ENCODE results near the gene FLT1. TPM values are rescaled to one million over a fixed set of nuclear protein-coding genes. Genes with fewer than 3 reads are reported as not detected.

Gene FLT1
- total RNA-seq, 1 donor from 2014 or later, result 0.81 TPM

DNA sequence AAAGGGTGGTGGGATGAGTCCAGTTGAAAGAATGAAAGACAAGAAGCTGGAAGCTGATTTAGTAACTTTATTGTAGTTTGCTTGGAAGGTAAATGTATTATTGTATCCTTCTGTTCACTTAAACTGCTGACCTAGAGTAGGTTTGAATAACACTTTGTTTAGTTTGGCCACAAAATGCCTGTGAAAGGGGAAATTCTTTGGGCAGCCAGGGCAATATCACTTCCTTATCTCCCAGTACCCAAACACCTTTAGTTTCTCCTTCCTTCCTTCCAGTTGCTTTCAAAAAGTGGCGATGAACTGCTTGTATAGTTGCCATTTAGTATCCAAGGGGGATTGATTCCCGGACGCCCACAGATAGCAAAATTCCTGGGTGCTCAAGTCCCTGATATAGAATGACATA, 236.5 kb downstream of the FLT1 start:
- DNase-seq (ENCODE audit: low spot score, unreplicated experiment), result no peak
- H3K4me1 Mint-ChIP-seq (ENCODE audit: low read depth), result peaks cover 10% of the 10 kb centered on the region
- TF ChIP-seq, protein P1, sequence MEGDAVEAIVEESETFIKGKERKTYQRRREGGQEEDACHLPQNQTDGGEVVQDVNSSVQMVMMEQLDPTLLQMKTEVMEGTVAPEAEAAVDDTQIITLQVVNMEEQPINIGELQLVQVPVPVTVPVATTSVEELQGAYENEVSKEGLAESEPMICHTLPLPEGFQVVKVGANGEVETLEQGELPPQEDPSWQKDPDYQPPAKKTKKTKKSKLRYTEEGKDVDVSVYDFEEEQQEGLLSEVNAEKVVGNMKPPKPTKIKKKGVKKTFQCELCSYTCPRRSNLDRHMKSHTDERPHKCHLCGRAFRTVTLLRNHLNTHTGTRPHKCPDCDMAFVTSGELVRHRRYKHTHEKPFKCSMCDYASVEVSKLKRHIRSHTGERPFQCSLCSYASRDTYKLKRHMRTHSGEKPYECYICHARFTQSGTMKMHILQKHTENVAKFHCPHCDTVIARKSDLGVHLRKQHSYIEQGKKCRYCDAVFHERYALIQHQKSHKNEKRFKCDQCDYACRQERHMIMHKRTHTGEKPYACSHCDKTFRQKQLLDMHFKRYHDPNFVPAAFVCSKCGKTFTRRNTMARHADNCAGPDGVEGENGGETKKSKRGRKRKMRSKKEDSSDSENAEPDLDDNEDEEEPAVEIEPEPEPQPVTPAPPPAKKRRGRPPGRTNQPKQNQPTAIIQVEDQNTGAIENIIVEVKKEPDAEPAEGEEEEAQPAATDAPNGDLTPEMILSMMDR (IDR thresholded peaks at IDR 0.05; ENCODE audit: unreplicated experiment), result no peak
- H3K4me3 Mint-ChIP-seq (ENCODE audit: low read depth), result no peak overlapping the region
- peaks cover 7% of the 10 kb centered on the region for H3K9me3 Mint-ChIP-seq (ENCODE audit: low read depth)
- H3K36me3 Mint-ChIP-seq (ENCODE audit: insufficient read depth), result peaks cover 27% of the 10 kb centered on the region
- no peaks in the 10 kb centered on the region for H3K27me3 Mint-ChIP-seq
- H3K27ac Mint-ChIP-seq, result peak overlapping the region; percentile 68

DNA sequence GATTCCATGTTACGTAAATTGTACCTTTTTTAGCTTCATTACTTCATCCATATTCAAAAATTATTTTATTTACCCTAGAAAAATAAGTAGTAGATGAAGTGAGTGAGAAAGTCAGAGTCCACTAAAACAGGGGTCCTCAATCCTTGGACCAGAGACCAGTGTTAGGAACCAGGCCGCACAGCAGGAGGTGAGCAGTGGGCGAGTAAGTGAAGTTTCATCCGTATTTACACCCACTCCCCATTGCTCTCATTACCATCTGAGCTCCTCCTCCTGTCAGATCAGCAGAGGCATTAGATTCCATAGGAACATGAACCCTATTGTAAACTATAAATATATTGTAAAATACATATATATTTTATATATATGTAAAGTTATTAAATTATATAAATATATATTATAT, 237.6 kb downstream of the FLT1 start:
- DNase-seq (ENCODE audit: low spot score, unreplicated experiment), result no peak
- Mint-ChIP-seq H3K9me3 (ENCODE audit: low read depth) (peaks cover 4% of the 10 kb centered on the region), H3K27me3 (no peaks in the 10 kb centered on the region), H3K36me3 (ENCODE audit: insufficient read depth) (peaks cover 21% of the 10 kb centered on the region), H3K27ac (no peak overlapping the region), H3K4me3 (ENCODE audit: low read depth) (no peak overlapping the region), H3K4me1 (ENCODE audit: low read depth) (peaks cover 10% of the 10 kb centered on the region)
- TF ChIP-seq, protein P1 (IDR thresholded peaks at IDR 0.05; ENCODE audit: unreplicated experiment), result no peak

DNA sequence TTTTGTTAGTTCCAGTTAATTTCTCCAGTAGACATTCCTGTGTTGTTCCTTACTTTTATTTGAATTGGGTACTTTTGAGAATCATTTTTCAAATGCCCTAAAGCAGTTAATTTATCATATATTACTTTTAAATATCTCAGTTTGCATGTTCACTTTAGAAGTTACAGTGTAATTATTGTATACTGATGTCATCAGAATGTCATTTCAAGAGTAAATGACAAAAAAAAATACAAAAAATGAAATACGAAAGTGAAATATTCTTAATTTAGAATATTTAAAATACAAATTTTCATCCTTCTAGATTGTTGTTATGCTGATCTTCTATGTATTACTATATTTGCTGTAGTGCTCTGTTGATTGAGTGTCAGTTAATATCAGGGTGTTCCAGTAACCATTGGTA, 242.4 kb downstream of the FLT1 start:
- Mint-ChIP-seq H3K9me3 (ENCODE audit: low read depth) (peaks cover 4% of the 10 kb centered on the region), H3K36me3 (ENCODE audit: insufficient read depth) (peaks cover 25% of the 10 kb centered on the region)
- TF ChIP-seq, protein P1 (IDR thresholded peaks at IDR 0.05; ENCODE audit: unreplicated experiment), result no peak

DNA sequence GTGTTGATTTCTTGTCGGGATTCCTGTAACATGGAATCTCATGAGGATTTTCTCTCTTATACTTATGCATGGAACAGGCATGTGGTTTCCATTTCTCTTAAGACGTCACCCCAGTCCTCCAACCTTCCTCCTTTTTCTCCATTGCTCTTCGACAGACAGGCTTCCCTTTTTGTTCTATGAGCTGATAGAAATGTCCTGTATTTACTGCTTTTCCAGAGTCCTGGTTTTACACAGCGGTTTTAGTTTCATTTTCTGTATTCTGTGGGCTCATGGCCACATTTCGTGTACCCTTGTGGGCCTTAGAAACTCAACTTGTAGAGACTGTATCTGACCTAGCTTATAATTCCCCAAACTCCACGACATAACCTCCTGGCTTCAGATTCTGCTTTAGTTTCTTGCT, 243.5 kb downstream of the FLT1 start:
- Mint-ChIP-seq H3K36me3 (ENCODE audit: insufficient read depth) (peaks cover 28% of the 10 kb centered on the region), H3K27ac (no peak overlapping the region), H3K4me1 (ENCODE audit: low read depth) (no peaks in the 10 kb centered on the region), H3K27me3 (no peaks in the 10 kb centered on the region), H3K4me3 (ENCODE audit: low read depth) (no peak overlapping the region), H3K9me3 (ENCODE audit: low read depth) (peaks cover 9% of the 10 kb centered on the region)
- DNase-seq (ENCODE audit: low spot score, unreplicated experiment), result no peak
- TF ChIP-seq, protein P1 (IDR thresholded peaks at IDR 0.05; ENCODE audit: unreplicated experiment), result no peak

More for the DNA sequence above, 242.4 kb downstream of the FLT1 start:
- DNase-seq (ENCODE audit: low spot score, unreplicated experiment), result no peak
- peaks cover 2% of the 10 kb centered on the region for H3K4me1 Mint-ChIP-seq (ENCODE audit: low read depth)
- H3K27ac Mint-ChIP-seq, result no peak overlapping the region
- H3K27me3 Mint-ChIP-seq, result no peaks in the 10 kb centered on the region
- H3K4me3 Mint-ChIP-seq (ENCODE audit: low read depth), result no peak overlapping the region

DNA sequence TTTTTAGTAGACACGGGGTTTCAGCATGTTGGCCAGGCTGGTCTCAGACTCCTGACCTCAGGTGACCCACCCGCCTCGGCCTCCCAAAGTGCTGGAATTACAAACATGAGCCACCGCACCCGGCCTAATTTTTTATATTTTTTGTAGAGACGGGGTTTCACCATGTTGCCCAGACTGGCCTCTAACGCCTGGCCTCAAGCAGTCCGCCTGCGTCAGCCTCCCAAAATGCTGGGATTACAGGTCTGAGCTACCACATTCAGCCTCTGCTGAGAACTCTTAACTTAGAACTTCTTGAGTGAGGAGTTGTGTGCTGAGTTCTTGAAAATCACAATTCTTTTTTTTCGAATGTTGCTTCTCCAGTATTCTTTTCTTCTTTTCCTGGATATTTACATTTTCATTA, 244.4 kb downstream of the FLT1 start:
- Mint-ChIP-seq H3K4me1 (ENCODE audit: low read depth) (no peaks in the 10 kb centered on the region), H3K4me3 (ENCODE audit: low read depth) (no peak overlapping the region), H3K27me3 (no peaks in the 10 kb centered on the region), H3K27ac (no peak overlapping the region), H3K9me3 (ENCODE audit: low read depth) (peaks cover 11% of the 10 kb centered on the region), H3K36me3 (ENCODE audit: insufficient read depth) (peaks cover 28% of the 10 kb centered on the region)
- TF ChIP-seq, protein P1 (IDR thresholded peaks at IDR 0.05; ENCODE audit: unreplicated experiment), result no peak
- no peak for DNase-seq (ENCODE audit: low spot score, unreplicated experiment)

Other genes starting within 250 kb of the FLT1 start
- gene POMP, start 164.0 kb upstream of the FLT1 start, total RNA-seq, result 58.9 and 60.9 TPM in 2 replicates
- gene SLC46A3, start 223.8 kb upstream of the FLT1 start, total RNA-seq, result 3.3 and 3.5 TPM in 2 replicates

Data from progenitor cell of endocrine pancreas (in vitro differentiated cells).